Measurements from ENCODE around the gene FNIP2.

Gene FNIP2

DNA sequence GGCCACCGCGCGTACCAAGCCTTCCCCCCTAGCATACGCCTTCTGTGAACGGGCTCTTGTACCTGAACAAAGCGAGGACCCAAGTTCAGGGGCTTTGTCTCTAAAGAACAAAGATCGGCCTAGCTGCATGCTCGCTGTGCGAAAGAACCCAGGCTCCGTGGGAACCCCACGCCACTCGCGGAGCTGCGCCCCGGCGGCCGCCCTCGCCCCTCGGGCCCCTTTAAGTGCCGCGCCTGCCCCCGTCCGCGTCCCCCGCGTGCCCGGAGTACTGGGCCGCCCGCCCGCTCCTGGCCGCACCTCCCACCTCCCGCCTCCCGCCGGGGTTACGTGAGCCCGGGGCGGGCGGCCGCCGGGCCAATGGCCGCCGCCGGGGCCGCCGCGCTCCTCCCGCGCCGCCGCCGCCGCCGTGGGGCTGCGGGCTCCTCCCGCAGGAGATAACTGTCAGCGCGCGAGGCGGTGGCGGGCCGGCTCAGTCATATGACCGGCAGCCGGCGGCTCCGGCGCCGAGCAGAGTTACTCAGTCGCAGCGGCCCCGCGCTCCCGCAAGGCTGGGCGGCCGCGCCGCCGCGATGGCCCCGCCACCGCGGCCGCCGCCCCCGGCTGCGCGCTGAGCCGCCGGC, at the start of gene FNIP2:
Gene FNIP2, plus strand, starts transcription at position 472 of the 620 bp plus-strand sequence. CDS start 187 bp downstream, outside the sequence.
- peak; percentile 88 for DNase-seq (ENCODE audit: low spot score)
- TF ChIP-seq, protein P1, sequence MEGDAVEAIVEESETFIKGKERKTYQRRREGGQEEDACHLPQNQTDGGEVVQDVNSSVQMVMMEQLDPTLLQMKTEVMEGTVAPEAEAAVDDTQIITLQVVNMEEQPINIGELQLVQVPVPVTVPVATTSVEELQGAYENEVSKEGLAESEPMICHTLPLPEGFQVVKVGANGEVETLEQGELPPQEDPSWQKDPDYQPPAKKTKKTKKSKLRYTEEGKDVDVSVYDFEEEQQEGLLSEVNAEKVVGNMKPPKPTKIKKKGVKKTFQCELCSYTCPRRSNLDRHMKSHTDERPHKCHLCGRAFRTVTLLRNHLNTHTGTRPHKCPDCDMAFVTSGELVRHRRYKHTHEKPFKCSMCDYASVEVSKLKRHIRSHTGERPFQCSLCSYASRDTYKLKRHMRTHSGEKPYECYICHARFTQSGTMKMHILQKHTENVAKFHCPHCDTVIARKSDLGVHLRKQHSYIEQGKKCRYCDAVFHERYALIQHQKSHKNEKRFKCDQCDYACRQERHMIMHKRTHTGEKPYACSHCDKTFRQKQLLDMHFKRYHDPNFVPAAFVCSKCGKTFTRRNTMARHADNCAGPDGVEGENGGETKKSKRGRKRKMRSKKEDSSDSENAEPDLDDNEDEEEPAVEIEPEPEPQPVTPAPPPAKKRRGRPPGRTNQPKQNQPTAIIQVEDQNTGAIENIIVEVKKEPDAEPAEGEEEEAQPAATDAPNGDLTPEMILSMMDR (IDR thresholded peaks at IDR 0.05) = no peak
- Histone ChIP-seq H3K4me3 (peak within 1 kb of the TSS; percentile 95), H3K27ac (peak within 1 kb of the TSS; percentile 92 to 95)

DNA sequence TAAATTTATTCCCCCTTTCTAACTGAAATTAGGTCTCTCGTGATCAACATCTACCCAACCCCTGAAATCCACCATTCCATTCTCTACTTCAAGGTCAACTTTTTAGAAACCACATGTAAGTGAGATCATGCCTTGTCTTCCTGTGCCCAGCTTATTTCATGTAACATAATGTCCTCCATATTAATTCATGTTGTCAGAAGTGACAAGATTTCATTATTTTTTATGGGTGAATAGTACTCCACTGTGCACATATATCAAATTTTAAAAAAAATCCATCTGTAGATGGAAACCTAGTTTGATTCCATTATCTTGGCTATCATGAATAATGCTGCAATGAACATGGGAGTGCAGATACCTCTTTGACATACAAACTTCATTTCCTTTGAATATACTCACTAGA, 47.1 kb upstream of the FNIP2 start:
- no peak overlapping the region for H3K27ac ChIP-seq
- DNase-seq (ENCODE audit: low spot score) = no peak
- TF ChIP-seq, protein P1 (IDR thresholded peaks at IDR 0.05) = no peak
- H3K4me3 ChIP-seq = peak overlapping the region; percentile 96

DNA sequence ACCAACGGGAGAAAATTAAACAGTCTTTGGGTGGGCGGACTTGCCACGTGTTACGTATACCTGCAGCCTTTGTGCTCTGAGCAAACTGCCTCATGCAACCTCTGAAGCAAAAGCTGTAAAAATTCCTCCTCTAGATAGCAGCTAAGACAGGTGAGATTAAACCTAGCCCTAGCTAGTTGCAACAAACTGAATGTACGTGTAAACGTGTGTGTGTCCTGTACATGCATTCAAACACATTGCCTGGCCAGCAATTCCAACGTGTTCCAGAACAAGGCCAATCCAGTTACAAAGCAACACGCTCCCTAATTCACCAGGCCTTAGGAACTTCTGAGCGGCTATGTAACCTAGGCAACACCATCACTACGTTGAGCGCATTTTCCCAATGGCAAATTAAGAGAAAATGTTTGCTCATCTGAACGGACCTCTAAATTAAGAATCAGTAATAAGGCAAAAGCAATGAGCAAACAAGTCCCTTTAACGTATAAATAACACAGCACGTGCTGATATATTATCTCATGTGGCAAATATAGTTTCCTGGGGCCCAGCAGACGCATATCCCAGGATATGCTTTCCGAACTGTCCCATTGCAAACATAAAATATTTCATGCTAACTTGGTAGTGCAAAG, 46.4 kb upstream of the FNIP2 start:
- no peak for DNase-seq (ENCODE audit: low spot score)
- TF ChIP-seq, protein P1 (IDR thresholded peaks at IDR 0.05) = no peak

DNA sequence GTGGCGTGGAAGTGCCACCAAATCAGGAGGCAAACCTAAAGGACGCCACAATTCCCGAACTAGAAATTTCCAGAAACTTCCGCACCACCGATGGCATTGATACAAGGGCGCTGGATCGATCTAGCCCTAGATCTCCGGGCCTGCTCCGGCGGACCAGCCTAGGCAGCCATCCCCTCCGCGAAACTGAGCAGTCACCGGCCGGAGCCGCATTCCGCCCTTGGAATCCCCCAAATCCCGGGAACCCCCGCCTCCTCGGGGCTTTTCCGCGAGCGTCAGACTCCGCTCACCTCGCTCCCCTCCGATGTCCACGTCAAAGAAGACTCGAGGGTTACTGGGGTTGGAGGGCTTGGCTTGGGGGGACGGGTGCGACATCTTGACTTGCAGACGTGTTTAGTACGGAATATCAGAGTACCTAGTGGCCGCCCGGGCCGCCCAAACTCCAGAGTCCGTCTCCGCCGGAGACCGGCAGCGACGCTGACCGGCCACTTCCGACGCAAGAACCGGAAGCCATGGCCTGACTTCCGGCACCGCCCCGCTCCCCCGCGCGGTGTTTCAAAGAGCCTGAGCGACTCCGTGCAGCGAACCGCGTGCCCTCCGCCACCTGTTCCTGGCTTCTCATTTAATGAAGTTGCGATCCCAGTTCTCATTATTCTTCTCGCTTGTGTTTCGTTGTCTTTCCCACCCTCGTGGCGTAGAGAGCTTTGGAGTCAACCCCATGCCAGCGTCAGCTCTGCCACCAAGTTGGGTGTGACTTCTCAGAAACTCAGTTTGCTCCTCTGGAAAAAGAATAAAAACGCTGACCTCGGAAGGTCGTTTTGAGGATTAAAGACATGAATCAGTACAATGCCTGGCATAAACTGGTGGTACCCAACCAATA, 45.7 kb upstream of the FNIP2 start, which contains the start of gene PPID:
Gene PPID, minus strand, starts transcription at position 480 of the 877 bp plus-strand sequence. Its CDS starts 108 bp downstream, at position 372.
- Histone ChIP-seq H3K4me3 (peak within 1 kb of the TSS; percentile 96), H3K27ac (peak within 1 kb of the TSS; percentile 89 to 94)
- TF ChIP-seq, protein P1 (IDR thresholded peaks at IDR 0.05) = no peak
- DNase-seq (ENCODE audit: low spot score) = peak; percentile 88

More for the DNA sequence above, 46.4 kb upstream of the FNIP2 start:
- H3K27ac ChIP-seq = peak overlapping the region; percentile 89 to 94
- peak overlapping the region; percentile 96 for H3K4me3 ChIP-seq

DNA sequence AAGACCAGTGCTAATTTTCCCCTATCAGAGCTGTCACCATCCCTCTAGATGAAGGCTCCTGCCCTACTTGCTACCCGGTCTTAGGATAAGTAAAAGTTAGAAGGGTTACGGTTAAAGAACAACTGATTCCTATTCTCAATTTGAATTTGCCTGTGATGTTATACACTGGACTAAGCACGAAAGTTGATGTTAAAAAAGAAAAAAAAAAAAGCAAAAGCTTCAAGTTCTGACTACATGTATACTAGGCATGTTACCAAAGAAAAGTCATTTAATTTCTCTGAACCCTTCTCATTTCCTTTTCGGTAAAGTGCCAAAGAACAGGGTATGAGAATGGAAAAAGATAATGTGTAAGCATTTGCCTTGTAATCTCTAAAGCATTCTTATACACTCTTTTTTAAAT, 44.2 kb upstream of the FNIP2 start:
- Histone ChIP-seq H3K4me3 (no peak overlapping the region), H3K27ac (no peak overlapping the region)
- no peak for DNase-seq (ENCODE audit: low spot score)
- TF ChIP-seq, protein P1 (IDR thresholded peaks at IDR 0.05) = no peak

DNA sequence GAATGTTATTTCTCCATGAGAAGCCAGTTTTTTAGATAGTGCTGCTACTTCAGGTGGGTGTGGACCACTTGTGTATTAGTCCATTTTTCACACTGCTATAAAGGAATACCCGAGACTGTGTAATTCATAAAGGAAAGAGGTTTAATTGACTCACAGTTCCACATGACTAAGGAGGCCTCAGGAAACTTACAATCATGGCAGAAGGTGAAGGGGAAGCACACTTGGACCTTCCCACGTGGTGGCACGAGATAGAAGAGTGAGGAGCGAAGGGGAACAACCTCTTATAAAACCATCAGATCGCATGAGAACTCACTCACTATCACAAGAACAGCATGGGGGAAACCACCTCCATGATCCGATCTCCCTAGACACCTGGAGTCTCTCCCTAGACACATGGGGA, 42.2 kb upstream of the FNIP2 start:
- no peak overlapping the region for H3K4me3 ChIP-seq
- TF ChIP-seq, protein P1 (IDR thresholded peaks at IDR 0.05) = no peak
- DNase-seq (ENCODE audit: low spot score) = no peak
- H3K27ac ChIP-seq = no peak overlapping the region
